Loucy (cell line): ENCODE data around the gene HABP2.

Source experiments
- H2AFZ ChIP-seq: fragments of 200-600 bp; sonication (generic); 2 replicates; pipeline ENCODE4 v1.6.0; 2016; ENCODE audit warnings: antibody characterized with exemption, mild to moderate bottlenecking, low read length, moderate library complexity
- H3F3A ChIP-seq: fragments of 200-600 bp; 2 replicates; pipeline ENCODE4 v1.6.0; 2016; ENCODE audit warnings: antibody characterized with exemption, low read depth, mild to moderate bottlenecking
- H3K27me3 ChIP-seq: fragments of 200-600 bp; sonication (generic); 2 replicates; pipeline ENCODE4 v1.6.1; 2014; ENCODE audit warnings: low read length, mild to moderate bottlenecking; ENCODE audit not compliant: insufficient read depth, poor library complexity, severe bottlenecking
- H3K36me3 ChIP-seq: fragments of 200-600 bp; sonication (generic); 2 replicates; pipeline ENCODE4 v1.6.1; 2016; ENCODE audit warnings: low read length; ENCODE audit not compliant: insufficient read depth
- H3K4me1 ChIP-seq: fragments of 200-600 bp; sonication (generic); 2 replicates; pipeline ENCODE4 v1.5.1; 2014; ENCODE audit warnings: low read length, mild to moderate bottlenecking; ENCODE audit not compliant: insufficient read depth, poor library complexity, severe bottlenecking
- H3K4me2 ChIP-seq: fragments of 200-600 bp; sonication (generic); 2 replicates; pipeline ENCODE4 v1.6.0; 2014; ENCODE audit warnings: antibody characterized with exemption, low read length, low read depth, mild to moderate bottlenecking; ENCODE audit not compliant: poor library complexity, severe bottlenecking
- H3K4me3 ChIP-seq: fragments of 200-600 bp; sonication (generic); 2 replicates; pipeline ENCODE4 v1.5.1; 2014; ENCODE audit warnings: low read length, mild to moderate bottlenecking, mixed read lengths; ENCODE audit not compliant: poor library complexity, severe bottlenecking
- H3K79me2 ChIP-seq: fragments of 200-600 bp; sonication (generic); 2 replicates; pipeline ENCODE4 v1.6.1; 2014; ENCODE audit warnings: low read length; ENCODE audit not compliant: insufficient read depth
- H3K9ac ChIP-seq: fragments of 200-600 bp; sonication (generic); 2 replicates; pipeline ENCODE4 v1.6.0; 2014; ENCODE audit warnings: mild to moderate bottlenecking, low read depth, low read length, moderate library complexity; ENCODE audit not compliant: poor library complexity, severe bottlenecking
- H3K9me2 ChIP-seq: fragments of 200-600 bp; sonication (generic); replicated peaks from 2 replicates; pipeline ENCODE4 v1.6.1; 2016; ENCODE audit warnings: low read depth, low read length, mixed read lengths
- H3K9me3 ChIP-seq: fragments of 200-600 bp; sonication (generic); 2 replicates; pipeline ENCODE4 v1.6.1; 2014; ENCODE audit warnings: mild to moderate bottlenecking, antibody characterized with exemption, low read length, low read depth; ENCODE audit not compliant: insufficient read depth
- H4K20me1 ChIP-seq: fragments of 200-600 bp; sonication (generic); 2 replicates; pipeline ENCODE4 v1.6.0; 2014; ENCODE audit warnings: antibody characterized with exemption, low read length, mild to moderate bottlenecking; ENCODE audit not compliant: insufficient read depth, poor library complexity, severe bottlenecking
- EZH2phosphoT487 ChIP-seq: fragments of 200-600 bp; IDR thresholded peaks from 2 replicates; pipeline ENCODE4 v1.6.1; 2018; ENCODE audit warnings: antibody characterized with exemption, mild to moderate bottlenecking, moderate library complexity, borderline replicate concordance
- TF ChIP-seq, protein P1 (sequence below): fragments of 200-600 bp; sonication (generic); conservative IDR thresholded peaks from 2 replicates; pipeline ENCODE4 v1.5.1; 2014; ENCODE audit warnings: mild to moderate bottlenecking, antibody characterized with exemption, low read length

Gene HABP2

DNA sequence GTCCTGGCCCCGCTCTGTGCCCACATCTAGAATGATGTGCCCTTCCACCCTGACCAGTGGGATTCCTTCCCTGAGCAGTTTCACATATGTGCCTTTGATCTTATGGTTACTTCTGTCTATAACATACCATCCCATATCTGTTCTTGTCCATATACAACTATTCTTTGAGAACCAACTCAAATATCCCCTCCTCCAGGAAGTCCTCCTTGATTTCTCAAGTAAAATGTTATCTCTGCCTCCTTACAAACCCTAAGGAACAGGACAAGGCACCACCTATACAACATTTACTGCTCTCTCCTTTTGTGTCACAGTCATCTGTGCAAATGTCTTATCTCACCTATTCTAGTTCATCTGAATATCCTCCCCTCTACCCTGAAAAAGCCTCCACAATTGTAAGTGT lies 28.2 kb downstream of the HABP2 start:
- no peaks in the 10 kb centered on the region for H3K9me2 ChIP-seq
- H3F3A ChIP-seq = no peaks in the 10 kb centered on the region
- no peak overlapping the region for H3K9ac ChIP-seq
- no peaks in the 10 kb centered on the region for H3K9me3 ChIP-seq
- TF ChIP-seq, protein P1, sequence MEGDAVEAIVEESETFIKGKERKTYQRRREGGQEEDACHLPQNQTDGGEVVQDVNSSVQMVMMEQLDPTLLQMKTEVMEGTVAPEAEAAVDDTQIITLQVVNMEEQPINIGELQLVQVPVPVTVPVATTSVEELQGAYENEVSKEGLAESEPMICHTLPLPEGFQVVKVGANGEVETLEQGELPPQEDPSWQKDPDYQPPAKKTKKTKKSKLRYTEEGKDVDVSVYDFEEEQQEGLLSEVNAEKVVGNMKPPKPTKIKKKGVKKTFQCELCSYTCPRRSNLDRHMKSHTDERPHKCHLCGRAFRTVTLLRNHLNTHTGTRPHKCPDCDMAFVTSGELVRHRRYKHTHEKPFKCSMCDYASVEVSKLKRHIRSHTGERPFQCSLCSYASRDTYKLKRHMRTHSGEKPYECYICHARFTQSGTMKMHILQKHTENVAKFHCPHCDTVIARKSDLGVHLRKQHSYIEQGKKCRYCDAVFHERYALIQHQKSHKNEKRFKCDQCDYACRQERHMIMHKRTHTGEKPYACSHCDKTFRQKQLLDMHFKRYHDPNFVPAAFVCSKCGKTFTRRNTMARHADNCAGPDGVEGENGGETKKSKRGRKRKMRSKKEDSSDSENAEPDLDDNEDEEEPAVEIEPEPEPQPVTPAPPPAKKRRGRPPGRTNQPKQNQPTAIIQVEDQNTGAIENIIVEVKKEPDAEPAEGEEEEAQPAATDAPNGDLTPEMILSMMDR = no peak
- H3K27me3 ChIP-seq = no peaks in the 10 kb centered on the region
- H3K36me3 ChIP-seq = no peaks in the 10 kb centered on the region
- no peaks in the 10 kb centered on the region for H3K79me2 ChIP-seq
- H3K4me3 ChIP-seq = no peak overlapping the region
- H2AFZ ChIP-seq = no peak overlapping the region
- no peak overlapping the region for H3K4me2 ChIP-seq
- no peaks in the 10 kb centered on the region for H3K4me1 ChIP-seq
- H4K20me1 ChIP-seq = no peaks in the 10 kb centered on the region

DNA sequence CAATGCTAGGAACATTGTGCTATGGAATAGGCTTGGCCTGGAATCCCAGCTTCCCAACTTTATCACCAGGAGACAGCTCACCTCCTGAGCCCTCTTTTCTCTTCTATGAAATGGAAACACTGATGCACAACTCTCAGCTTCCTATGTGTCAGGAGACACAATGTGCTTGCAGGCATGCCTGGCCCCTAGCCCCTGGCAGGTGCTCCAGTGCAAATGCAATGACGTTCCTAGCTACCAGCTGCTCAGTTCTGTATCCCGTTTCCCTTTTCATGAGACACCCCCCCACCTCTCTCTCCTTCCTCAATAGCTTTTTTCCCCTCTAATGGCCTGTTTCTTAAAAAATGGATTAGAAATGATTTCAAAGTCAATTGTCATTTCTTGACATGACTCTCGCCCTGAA lies 30.7 kb downstream of the HABP2 start:
- H2AFZ ChIP-seq = no peak overlapping the region
- H3K36me3 ChIP-seq = no peaks in the 10 kb centered on the region
- H3K27me3 ChIP-seq = no peaks in the 10 kb centered on the region
- no peaks in the 10 kb centered on the region for H3K9me2 ChIP-seq
- no peak overlapping the region for H3K9ac ChIP-seq
- no peaks in the 10 kb centered on the region for H3K4me1 ChIP-seq
- no peaks in the 10 kb centered on the region for H4K20me1 ChIP-seq
- H3F3A ChIP-seq = no peaks in the 10 kb centered on the region
- no peaks in the 10 kb centered on the region for H3K79me2 ChIP-seq
- H3K4me3 ChIP-seq = no peak overlapping the region
- no peaks in the 10 kb centered on the region for H3K9me3 ChIP-seq
- TF ChIP-seq EZH2phosphoT487 = no peak
- TF ChIP-seq, protein P1 = no peak
- no peak overlapping the region for H3K4me2 ChIP-seq

DNA sequence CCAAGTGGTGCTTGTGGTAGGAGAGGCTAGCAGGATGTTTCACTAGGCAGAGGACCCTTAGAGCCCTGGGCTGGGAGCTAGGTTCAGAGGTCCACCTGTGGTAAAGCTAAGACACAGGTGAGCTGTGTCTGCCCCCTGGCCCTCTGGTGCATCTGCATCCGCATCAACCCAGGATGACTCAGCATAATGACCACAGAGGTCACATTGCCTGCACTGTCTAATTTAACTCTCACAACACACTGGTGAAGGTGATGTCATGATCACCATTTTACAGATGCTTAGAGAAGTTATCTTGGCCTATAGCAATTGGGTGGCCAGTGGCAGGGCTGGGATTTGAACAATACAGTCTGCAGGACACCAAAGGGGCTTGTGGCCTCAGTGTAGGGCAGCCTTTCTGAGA lies 33.1 kb downstream of the HABP2 start:
- TF ChIP-seq, protein P1 = no peak
- TF ChIP-seq EZH2phosphoT487 = no peak
- Histone ChIP-seq H4K20me1 (no peaks in the 10 kb centered on the region), H2AFZ (no peak overlapping the region), H3K9me3 (no peaks in the 10 kb centered on the region), H3F3A (no peaks in the 10 kb centered on the region), H3K79me2 (no peaks in the 10 kb centered on the region), H3K4me3 (no peak overlapping the region), H3K9ac (no peak overlapping the region), H3K9me2 (no peaks in the 10 kb centered on the region), H3K36me3 (no peaks in the 10 kb centered on the region), H3K4me1 (no peaks in the 10 kb centered on the region), H3K27me3 (no peaks in the 10 kb centered on the region), H3K4me2 (no peak overlapping the region)
